ENCODE results near the gene NLK. TPM values are rescaled to one million over a fixed set of nuclear protein-coding genes. Genes with fewer than 3 reads are reported as not detected.

NLK gene
- total RNA-seq, 1 experiment from 2014 or later: 12.8 TPM

DNA sequence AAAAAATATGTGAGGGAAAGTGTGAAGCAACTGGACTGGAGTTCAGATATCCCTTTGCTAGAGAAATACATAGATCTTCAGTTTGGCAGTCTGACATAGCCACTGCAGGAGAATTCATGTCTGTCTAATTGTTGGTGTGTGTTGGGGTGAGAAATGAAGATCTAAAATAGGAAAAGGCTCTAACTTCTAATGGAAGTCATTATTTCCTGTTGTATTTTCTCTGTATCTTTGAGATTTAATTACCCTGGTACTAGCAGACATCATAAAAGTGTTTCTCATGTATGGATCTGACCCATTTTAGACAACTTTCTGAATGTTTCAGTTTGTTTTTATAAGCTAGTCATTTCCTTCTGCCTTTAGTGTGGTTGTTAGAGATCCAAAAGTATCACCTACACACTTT, 128.3 kb downstream of the NLK start:
- no peaks in the 10 kb centered on the region for H3K27me3 ChIP-seq (ENCODE audit: insufficient read depth, low read length)
- H3K36me3 ChIP-seq (ENCODE audit: control insufficient read depth in 1 of 2, insufficient read depth in 2 of 2, low read length in 2 of 2): no peaks in the 10 kb centered on the region; a peak in 1 of 4 replicates
- no peak overlapping the region for H2AFZ ChIP-seq (ENCODE audit: low read depth, low read length, poor library complexity, severe bottlenecking)
- ChIA-PET CTCF (no interaction called here), RAD21 (ENCODE audit: low non-redundant PET in 1 of 2, low total read pairs in 2 of 2, uncharacterized antibody in 2 of 2, unreplicated experiment in 2 of 2) (no interaction called here), POLR2A (no interaction called here)
- H3K4me2 ChIP-seq (ENCODE audit: low read length): no peak overlapping the region
- no peak overlapping the region for H3K9ac ChIP-seq (ENCODE audit: low read length)
- TF ChIP-seq SP1 (IDR thresholded peaks at IDR 0.05; ENCODE audit: low read depth) (no peak), CEBPB (IDR thresholded peaks at IDR 0.05; ENCODE audit: low read depth) (no peak), JUND (IDR thresholded peaks at IDR 0.05) (no peak), EGR1 (IDR thresholded peaks at IDR 0.05; ENCODE audit: low read depth) (no peak), EZH2phosphoT487 (IDR thresholded peaks at IDR 0.05; ENCODE audit: borderline replicate concordance) (no peak), CBX3 (IDR thresholded peaks at IDR 0.05; ENCODE audit: low read depth) (no peak), RAD21 (IDR thresholded peaks at IDR 0.05; ENCODE audit: low read depth) (no peak), ELF1 (IDR thresholded peaks at IDR 0.05; ENCODE audit: borderline replicate concordance, low read depth) (no peak), YY1 (IDR thresholded peaks at IDR 0.05; ENCODE audit: extremely low read depth, insufficient replicate concordance, low read depth, low read length) (no peak), POLR2A (IDR thresholded peaks at IDR 0.05; ENCODE audit: borderline replicate concordance, extremely low read depth, insufficient read depth, insufficient read length) (no peak), SIN3A (IDR thresholded peaks at IDR 0.05; ENCODE audit: low read depth) (no peak), ZFX (IDR thresholded peaks at IDR 0.05) (no peak), SRF (IDR thresholded peaks at IDR 0.05; ENCODE audit: low read depth) (no peak), POLR2AphosphoS5 (IDR thresholded peaks at IDR 0.05; ENCODE audit: low read depth, low read length) (no peak), ZNF274 (IDR thresholded peaks at IDR 0.05; ENCODE audit: low read depth, low read length) (no peak), TCF7L2 (IDR thresholded peaks at IDR 0.05; ENCODE audit: borderline replicate concordance, extremely low read depth, insufficient read depth, insufficient read length) (no peak)
- TF ChIP-seq, protein P1, sequence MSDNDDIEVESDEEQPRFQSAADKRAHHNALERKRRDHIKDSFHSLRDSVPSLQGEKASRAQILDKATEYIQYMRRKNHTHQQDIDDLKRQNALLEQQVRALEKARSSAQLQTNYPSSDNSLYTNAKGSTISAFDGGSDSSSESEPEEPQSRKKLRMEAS (IDR thresholded peaks at IDR 0.05): no peak
- TF ChIP-seq, protein P2, sequence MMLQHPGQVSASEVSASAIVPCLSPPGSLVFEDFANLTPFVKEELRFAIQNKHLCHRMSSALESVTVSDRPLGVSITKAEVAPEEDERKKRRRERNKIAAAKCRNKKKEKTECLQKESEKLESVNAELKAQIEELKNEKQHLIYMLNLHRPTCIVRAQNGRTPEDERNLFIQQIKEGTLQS (IDR thresholded peaks at IDR 0.05): no peak
- TF ChIP-seq, protein P3, sequence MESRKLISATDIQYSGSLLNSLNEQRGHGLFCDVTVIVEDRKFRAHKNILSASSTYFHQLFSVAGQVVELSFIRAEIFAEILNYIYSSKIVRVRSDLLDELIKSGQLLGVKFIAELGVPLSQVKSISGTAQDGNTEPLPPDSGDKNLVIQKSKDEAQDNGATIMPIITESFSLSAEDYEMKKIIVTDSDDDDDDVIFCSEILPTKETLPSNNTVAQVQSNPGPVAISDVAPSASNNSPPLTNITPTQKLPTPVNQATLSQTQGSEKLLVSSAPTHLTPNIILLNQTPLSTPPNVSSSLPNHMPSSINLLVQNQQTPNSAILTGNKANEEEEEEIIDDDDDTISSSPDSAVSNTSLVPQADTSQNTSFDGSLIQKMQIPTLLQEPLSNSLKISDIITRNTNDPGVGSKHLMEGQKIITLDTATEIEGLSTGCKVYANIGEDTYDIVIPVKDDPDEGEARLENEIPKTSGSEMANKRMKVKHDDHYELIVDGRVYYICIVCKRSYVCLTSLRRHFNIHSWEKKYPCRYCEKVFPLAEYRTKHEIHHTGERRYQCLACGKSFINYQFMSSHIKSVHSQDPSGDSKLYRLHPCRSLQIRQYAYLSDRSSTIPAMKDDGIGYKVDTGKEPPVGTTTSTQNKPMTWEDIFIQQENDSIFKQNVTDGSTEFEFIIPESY (IDR thresholded peaks at IDR 0.05; ENCODE audit: extremely low read depth, insufficient replicate concordance, low read length): no peak
- TF ChIP-seq, protein P4, sequence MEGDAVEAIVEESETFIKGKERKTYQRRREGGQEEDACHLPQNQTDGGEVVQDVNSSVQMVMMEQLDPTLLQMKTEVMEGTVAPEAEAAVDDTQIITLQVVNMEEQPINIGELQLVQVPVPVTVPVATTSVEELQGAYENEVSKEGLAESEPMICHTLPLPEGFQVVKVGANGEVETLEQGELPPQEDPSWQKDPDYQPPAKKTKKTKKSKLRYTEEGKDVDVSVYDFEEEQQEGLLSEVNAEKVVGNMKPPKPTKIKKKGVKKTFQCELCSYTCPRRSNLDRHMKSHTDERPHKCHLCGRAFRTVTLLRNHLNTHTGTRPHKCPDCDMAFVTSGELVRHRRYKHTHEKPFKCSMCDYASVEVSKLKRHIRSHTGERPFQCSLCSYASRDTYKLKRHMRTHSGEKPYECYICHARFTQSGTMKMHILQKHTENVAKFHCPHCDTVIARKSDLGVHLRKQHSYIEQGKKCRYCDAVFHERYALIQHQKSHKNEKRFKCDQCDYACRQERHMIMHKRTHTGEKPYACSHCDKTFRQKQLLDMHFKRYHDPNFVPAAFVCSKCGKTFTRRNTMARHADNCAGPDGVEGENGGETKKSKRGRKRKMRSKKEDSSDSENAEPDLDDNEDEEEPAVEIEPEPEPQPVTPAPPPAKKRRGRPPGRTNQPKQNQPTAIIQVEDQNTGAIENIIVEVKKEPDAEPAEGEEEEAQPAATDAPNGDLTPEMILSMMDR (IDR thresholded peaks at IDR 0.05 in 2 of 3, conservative IDR thresholded peaks at IDR 0.05 in 1 of 3; ENCODE audit: borderline replicate concordance in 1 of 3, insufficient read depth in 1 of 3, low read depth in 2 of 3, low read length in 2 of 3): no peak
- DNase-seq (ENCODE audit: low read depth, low spot score): no peak
- H3K79me2 ChIP-seq (ENCODE audit: insufficient read depth, low read length): no peaks in the 10 kb centered on the region
- no TSS peak for BruUV-seq (replicated peaks)
- intact Hi-C loops (cut with micrococcal nuclease): no loop called here
- H3K9me3 ChIP-seq (ENCODE audit: control insufficient read depth in 1 of 2, insufficient read depth in 1 of 2, low read depth in 1 of 2, low read length in 2 of 2): no peaks in the 10 kb centered on the region
- ATAC-seq: no peak
- H3K4me3 ChIP-seq (replicated peaks in 1 of 2; ENCODE audit: low read depth in 1 of 2, low read length in 2 of 2): no peak overlapping the region
- H4K20me1 ChIP-seq (ENCODE audit: insufficient read depth): no peaks in the 10 kb centered on the region
- H3K27ac ChIP-seq (ENCODE audit: low read depth, low read length): no peak overlapping the region
- no peaks in the 10 kb centered on the region for H3K9me2 ChIP-seq (ENCODE audit: insufficient read depth)
- no peaks in the 10 kb centered on the region for H3K4me1 ChIP-seq (ENCODE audit: control insufficient read depth in 1 of 2, insufficient read depth in 2 of 2, low read length in 2 of 2)

All from HCT116 (cell line).